ENCODE data around the gene SIPA1L3. TPM values are rescaled to one million over a fixed set of nuclear protein-coding genes. Genes with fewer than 3 reads are reported as not detected.

The SIPA1L3 gene
- total RNA-seq, 2 donors from 2014 or later: 42.8 to 48.2 TPM

DNA sequence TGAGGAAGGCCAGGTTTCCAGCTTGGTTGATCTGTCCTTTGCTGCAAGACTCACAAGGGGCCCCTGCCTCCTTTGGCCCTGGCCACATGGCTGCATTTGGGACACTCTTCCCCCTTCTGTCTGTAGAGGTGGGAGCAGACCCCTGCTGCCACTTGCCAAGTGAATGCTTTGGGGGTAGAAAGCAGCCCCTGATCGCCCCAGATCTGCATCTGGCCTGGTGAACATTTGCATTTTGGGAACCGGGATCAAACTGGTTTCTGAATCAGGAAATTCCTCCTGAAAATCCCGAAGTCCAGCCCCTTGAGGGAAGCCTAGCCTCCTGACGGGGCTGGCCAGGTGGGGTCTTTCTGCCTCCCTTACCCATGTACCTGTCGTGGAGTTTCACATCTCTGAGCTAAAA is 302.1 kb downstream of the SIPA1L3 start:
- no peaks in the 10 kb centered on the region for H3K36me3 ChIP-seq (ENCODE audit: control insufficient read depth, insufficient read depth, low read length)
- WGBS, 2 experiments (ENCODE audit: insufficient coverage in 1 of 2, insufficient read length in 1 of 2): 30 to 32% methylated on average over 4 to 5 of the region's 5 CpGs
- H3K27ac Mint-ChIP-seq: no peak overlapping the region
- H3K9ac ChIP-seq (ENCODE audit: extremely low read depth, low read length, poor library complexity, severe bottlenecking): no peak overlapping the region
- no peaks in the 10 kb centered on the region for H3K9me3 ChIP-seq (ENCODE audit: control insufficient read depth, low read length)
- no peak overlapping the region for H3K27ac ChIP-seq (ENCODE audit: low read depth, low read length)
- no peaks in the 10 kb centered on the region for H3K36me3 Mint-ChIP-seq (ENCODE audit: low read depth)
- peaks cover 24% of the 10 kb centered on the region for H3K27me3 ChIP-seq (ENCODE audit: control insufficient read depth, insufficient read depth, low read length, poor library complexity, severe bottlenecking)
- peak overlapping the region; percentile 45 for H3K4me3 Mint-ChIP-seq
- no peaks in the 10 kb centered on the region for H3K4me1 ChIP-seq (ENCODE audit: control insufficient read depth, insufficient read depth, low read length)
- TF ChIP-seq, protein P1, sequence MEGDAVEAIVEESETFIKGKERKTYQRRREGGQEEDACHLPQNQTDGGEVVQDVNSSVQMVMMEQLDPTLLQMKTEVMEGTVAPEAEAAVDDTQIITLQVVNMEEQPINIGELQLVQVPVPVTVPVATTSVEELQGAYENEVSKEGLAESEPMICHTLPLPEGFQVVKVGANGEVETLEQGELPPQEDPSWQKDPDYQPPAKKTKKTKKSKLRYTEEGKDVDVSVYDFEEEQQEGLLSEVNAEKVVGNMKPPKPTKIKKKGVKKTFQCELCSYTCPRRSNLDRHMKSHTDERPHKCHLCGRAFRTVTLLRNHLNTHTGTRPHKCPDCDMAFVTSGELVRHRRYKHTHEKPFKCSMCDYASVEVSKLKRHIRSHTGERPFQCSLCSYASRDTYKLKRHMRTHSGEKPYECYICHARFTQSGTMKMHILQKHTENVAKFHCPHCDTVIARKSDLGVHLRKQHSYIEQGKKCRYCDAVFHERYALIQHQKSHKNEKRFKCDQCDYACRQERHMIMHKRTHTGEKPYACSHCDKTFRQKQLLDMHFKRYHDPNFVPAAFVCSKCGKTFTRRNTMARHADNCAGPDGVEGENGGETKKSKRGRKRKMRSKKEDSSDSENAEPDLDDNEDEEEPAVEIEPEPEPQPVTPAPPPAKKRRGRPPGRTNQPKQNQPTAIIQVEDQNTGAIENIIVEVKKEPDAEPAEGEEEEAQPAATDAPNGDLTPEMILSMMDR (conservative IDR thresholded peaks at IDR 0.05): no peak
- H3K4me3 ChIP-seq (ENCODE audit: low read length): no peak overlapping the region
- no peak for DNase-seq
- peaks cover 18% of the 10 kb centered on the region for H3K4me1 Mint-ChIP-seq
- peaks cover 38% of the 10 kb centered on the region for H3K27me3 Mint-ChIP-seq (ENCODE audit: insufficient read depth)
- no peaks in the 10 kb centered on the region for H3K9me3 Mint-ChIP-seq

DNA sequence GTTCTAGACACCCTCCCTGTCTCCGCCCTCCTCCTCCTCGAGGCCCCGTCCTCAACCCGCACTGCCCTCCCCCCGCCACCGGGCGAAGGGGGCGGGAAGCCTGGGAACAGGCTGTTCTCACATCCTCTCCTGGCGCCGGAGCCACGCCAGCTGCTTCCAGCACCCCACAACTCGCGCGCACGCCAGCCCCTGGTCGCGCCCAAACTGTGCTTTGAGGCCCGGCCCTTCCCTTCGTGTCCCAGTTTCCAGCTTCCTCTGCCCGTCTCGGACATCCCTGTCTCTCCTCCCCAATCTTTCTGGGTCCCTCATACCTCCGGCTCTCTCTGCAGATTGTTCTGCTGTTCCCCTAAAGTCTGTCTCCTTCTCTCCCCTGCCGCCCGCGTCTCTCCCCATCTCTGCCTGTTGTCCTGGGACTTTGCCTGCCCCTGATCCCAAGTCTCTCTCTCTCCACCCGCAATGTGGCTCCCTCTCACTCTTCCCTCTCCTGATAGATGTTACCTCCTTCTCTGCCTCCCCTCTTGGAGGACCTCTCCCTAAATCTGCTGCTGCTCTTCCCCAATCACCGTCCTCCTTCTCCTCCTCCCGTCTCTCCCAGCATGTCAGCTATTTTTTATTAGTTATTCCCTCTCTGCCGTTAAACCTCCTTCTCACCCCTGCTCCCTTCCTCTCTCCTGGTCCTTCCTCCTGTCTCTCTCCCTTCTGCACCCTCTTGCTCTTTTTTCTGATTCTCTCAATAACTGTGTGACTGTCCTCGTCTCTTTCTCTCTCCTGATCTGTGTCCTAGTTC is 302.9 kb downstream of the SIPA1L3 start:
- no peaks in the 10 kb centered on the region for H3K36me3 Mint-ChIP-seq (ENCODE audit: low read depth)
- WGBS, 2 experiments (ENCODE audit: insufficient coverage in 1 of 2, insufficient read length in 1 of 2): 7 to 9% methylated on average over 20 to 29 of the region's 30 CpGs
- H3K9ac ChIP-seq (ENCODE audit: extremely low read depth, low read length, poor library complexity, severe bottlenecking): no peak overlapping the region

DNA sequence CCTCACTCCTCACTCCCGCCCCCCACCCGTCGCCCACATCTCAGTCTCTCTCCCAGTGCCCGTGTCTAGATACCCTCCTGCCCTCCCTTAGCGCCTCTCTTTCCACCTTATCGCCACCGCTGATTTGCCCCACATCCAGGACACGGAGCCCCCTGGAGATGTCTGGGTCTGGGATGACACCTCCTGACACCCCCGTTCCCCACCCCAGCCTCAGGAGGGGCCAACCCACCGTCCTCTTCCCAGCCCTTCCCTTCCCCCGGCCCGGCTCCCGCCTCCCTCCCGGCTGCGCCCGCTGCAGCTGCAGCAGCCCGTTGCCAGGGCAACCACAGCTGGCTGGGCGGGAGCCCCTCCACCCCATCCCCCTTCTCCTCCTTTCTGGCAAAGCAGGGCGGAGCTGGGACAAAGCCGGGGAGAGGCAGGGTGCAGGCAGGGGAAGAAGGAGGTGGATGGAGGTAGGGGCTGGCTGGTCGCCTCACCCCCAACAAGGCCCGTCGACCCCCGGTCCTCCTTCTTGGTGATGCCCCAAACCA is 303.5 kb downstream of the SIPA1L3 start:
- peaks cover 18% of the 10 kb centered on the region for H3K4me1 Mint-ChIP-seq
- H3K9me3 Mint-ChIP-seq: no peaks in the 10 kb centered on the region
- Histone ChIP-seq H3K4me3 (ENCODE audit: low read length) (no peak overlapping the region), H3K4me1 (ENCODE audit: control insufficient read depth, insufficient read depth, low read length) (no peaks in the 10 kb centered on the region), H3K36me3 (ENCODE audit: control insufficient read depth, insufficient read depth, low read length) (no peaks in the 10 kb centered on the region), H3K9me3 (ENCODE audit: control insufficient read depth, low read length) (no peaks in the 10 kb centered on the region), H3K27me3 (ENCODE audit: control insufficient read depth, insufficient read depth, low read length, poor library complexity, severe bottlenecking) (peaks cover 24% of the 10 kb centered on the region), H3K27ac (ENCODE audit: low read depth, low read length) (peak overlapping the region; percentile 78), H3K9ac (ENCODE audit: extremely low read depth, low read length, poor library complexity, severe bottlenecking) (no peak overlapping the region)
- no peaks in the 10 kb centered on the region for H3K36me3 Mint-ChIP-seq (ENCODE audit: low read depth)
- no peak overlapping the region for H3K27ac Mint-ChIP-seq
- H3K4me3 Mint-ChIP-seq: peak overlapping the region; percentile 45
- peak; percentile 93 for DNase-seq
- TF ChIP-seq, protein P1 (conservative IDR thresholded peaks at IDR 0.05): no peak
- peaks cover 40% of the 10 kb centered on the region for H3K27me3 Mint-ChIP-seq (ENCODE audit: insufficient read depth)
- WGBS, 2 experiments (ENCODE audit: insufficient coverage in 1 of 2, insufficient read length in 1 of 2): 0 to 4% methylated on average over 6 to 23 of the region's 24 CpGs

More for the DNA sequence above, 302.9 kb downstream of the SIPA1L3 start:
- peaks cover 40% of the 10 kb centered on the region for H3K27me3 Mint-ChIP-seq (ENCODE audit: insufficient read depth)
- H3K9me3 ChIP-seq (ENCODE audit: control insufficient read depth, low read length): no peaks in the 10 kb centered on the region
- H3K9me3 Mint-ChIP-seq: no peaks in the 10 kb centered on the region
- H3K4me3 Mint-ChIP-seq: peak overlapping the region; percentile 45
- peak overlapping the region; percentile 61 for H3K27ac ChIP-seq (ENCODE audit: low read depth, low read length)
- H3K36me3 ChIP-seq (ENCODE audit: control insufficient read depth, insufficient read depth, low read length): no peaks in the 10 kb centered on the region
- peaks cover 18% of the 10 kb centered on the region for H3K4me1 Mint-ChIP-seq
- TF ChIP-seq, protein P1 (conservative IDR thresholded peaks at IDR 0.05): no peak
- no peak overlapping the region for H3K27ac Mint-ChIP-seq
- no peak overlapping the region for H3K4me3 ChIP-seq (ENCODE audit: low read length)
- no peaks in the 10 kb centered on the region for H3K4me1 ChIP-seq (ENCODE audit: control insufficient read depth, insufficient read depth, low read length)
- DNase-seq: peak; percentile 76
- peaks cover 24% of the 10 kb centered on the region for H3K27me3 ChIP-seq (ENCODE audit: control insufficient read depth, insufficient read depth, low read length, poor library complexity, severe bottlenecking)
